Measurements from ENCODE around the gene PPIP5K1.
"Not testable (repeated sequence)": the region's sequence is repeated elsewhere in the genome, so short reads cannot be mapped to it uniquely, and the experiment has no call there.

- not testable (repeated sequence) for TF ChIP-seq POLR2A (IDR thresholded peaks at IDR 0.05; ENCODE audit: low read length); GATA1 (IDR thresholded peaks at IDR 0.05; ENCODE audit: low read depth, low read length)
These were observed at the start of gene PPIP5K1 for GRCh38 chr15:43589778-43590466.

Data from erythroblast (primary cell).